ENCODE data around the gene NCS1. TPM values are rescaled to one million over a fixed set of nuclear protein-coding genes. Genes with fewer than 3 reads are reported as not detected.

The NCS1 gene
- total RNA-seq, 1 donor from 2014 or later, result 44.8 TPM

GRCh38 chr9:130186839-130187522, 14.8 kb downstream of the NCS1 start:
- no peak for DNase-seq (ENCODE audit: low spot score in 2 of 2, unreplicated experiment in 2 of 2)
- Mint-ChIP-seq H3K27ac (no peak overlapping the region), H3K4me1 (peaks cover 43% of the 10 kb centered on the region), H3K4me3 (no peak overlapping the region), H3K9me3 (no peaks in the 10 kb centered on the region), H3K36me3 (no peaks in the 10 kb centered on the region), H3K27me3 (ENCODE audit: low read depth) (no peaks in the 10 kb centered on the region)
- no peak for TF ChIP-seq CTCF (IDR thresholded peaks at IDR 0.05; ENCODE audit: unreplicated experiment)

DNA sequence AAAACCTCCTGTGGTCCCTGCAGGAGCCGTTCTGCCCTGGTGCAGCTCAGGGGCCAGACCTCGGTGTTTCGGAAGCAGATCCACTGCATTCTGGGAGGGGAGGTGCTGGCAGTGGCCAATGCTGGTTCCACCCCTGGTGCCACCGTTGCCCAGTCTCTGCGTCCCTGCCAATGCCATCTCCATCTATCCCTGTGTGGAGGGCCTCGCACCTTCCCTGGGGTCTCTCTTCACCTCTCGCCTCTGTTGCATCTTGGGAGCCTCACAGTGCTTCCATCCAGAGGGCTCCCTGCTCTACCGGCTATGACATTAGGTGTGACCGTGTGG, 15.3 kb downstream of the NCS1 start:
- H3K4me3 Mint-ChIP-seq, result no peak overlapping the region
- no peaks in the 10 kb centered on the region for H3K36me3 Mint-ChIP-seq
- H3K27ac Mint-ChIP-seq, result peak overlapping the region; percentile 50
- no peaks in the 10 kb centered on the region for H3K27me3 Mint-ChIP-seq (ENCODE audit: low read depth)
- no peak for TF ChIP-seq CTCF (IDR thresholded peaks at IDR 0.05; ENCODE audit: unreplicated experiment)
- no peak for DNase-seq (ENCODE audit: low spot score in 2 of 2, unreplicated experiment in 2 of 2)
- H3K4me1 Mint-ChIP-seq, result peaks cover 48% of the 10 kb centered on the region
- no peaks in the 10 kb centered on the region for H3K9me3 Mint-ChIP-seq

DNA sequence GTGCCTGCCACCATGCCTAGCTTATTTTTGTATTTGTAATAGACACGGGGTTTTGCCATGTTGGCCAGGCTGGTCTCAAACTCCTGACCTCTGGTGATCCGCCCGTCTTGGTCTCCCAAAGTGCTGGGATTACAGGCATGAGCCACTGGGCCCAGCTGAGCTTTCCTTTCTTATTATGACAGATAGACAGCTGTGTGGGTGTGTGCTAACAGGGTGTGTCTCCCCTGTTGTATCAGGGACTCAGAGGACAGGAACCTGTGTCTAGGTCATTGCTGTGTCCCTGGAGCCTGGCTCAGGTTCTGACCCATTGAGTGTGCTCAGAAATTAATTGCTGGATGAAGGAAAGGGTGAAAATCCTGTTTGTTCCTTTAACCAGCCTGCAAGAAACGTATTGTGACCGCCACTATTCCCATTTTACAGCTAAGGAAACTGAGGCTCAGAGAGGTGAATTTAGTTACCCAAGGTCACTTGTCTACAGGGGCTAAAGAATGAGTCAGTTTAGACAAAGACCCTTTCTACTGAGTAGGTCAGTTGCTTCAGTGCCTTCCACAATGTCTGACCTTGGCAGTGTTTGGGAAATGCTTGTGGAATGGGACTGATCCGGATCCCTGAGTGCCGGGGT, 16.8 kb downstream of the NCS1 start:
- Mint-ChIP-seq H3K4me1 (peaks cover 52% of the 10 kb centered on the region), H3K36me3 (no peaks in the 10 kb centered on the region), H3K9me3 (no peaks in the 10 kb centered on the region), H3K27ac (no peak overlapping the region), H3K4me3 (no peak overlapping the region), H3K27me3 (ENCODE audit: low read depth) (no peaks in the 10 kb centered on the region)
- no peak for DNase-seq (ENCODE audit: low spot score in 2 of 2, unreplicated experiment in 2 of 2)
- TF ChIP-seq CTCF (IDR thresholded peaks at IDR 0.05; ENCODE audit: unreplicated experiment), result no peak

GRCh38 chr9:130189840-130190239, 17.6 kb downstream of the NCS1 start:
- no peak for DNase-seq (ENCODE audit: low spot score in 2 of 2, unreplicated experiment in 2 of 2)
- H3K4me3 Mint-ChIP-seq, result no peak overlapping the region
- TF ChIP-seq CTCF (IDR thresholded peaks at IDR 0.05; ENCODE audit: unreplicated experiment), result no peak
- H3K9me3 Mint-ChIP-seq, result no peaks in the 10 kb centered on the region
- peak overlapping the region; percentile 69 for H3K27ac Mint-ChIP-seq
- no peaks in the 10 kb centered on the region for H3K27me3 Mint-ChIP-seq (ENCODE audit: low read depth)
- no peaks in the 10 kb centered on the region for H3K36me3 Mint-ChIP-seq
- peaks cover 60% of the 10 kb centered on the region for H3K4me1 Mint-ChIP-seq

GRCh38 chr9:130191068-130191748, 19.0 kb downstream of the NCS1 start:
- Mint-ChIP-seq H3K27ac (peak overlapping the region; percentile 25), H3K9me3 (no peaks in the 10 kb centered on the region), H3K36me3 (no peaks in the 10 kb centered on the region), H3K4me3 (no peak overlapping the region), H3K4me1 (peaks cover 48% of the 10 kb centered on the region), H3K27me3 (ENCODE audit: low read depth) (no peaks in the 10 kb centered on the region)
- no peak for DNase-seq (ENCODE audit: low spot score in 2 of 2, unreplicated experiment in 2 of 2)
- no peak for TF ChIP-seq CTCF (IDR thresholded peaks at IDR 0.05; ENCODE audit: unreplicated experiment)

Measured in mesothelial cell of epicardium (in vitro differentiated cells).